Measurements from ENCODE around the gene NCBP3.

- TF ChIP-seq CTCF (IDR thresholded peaks at IDR 0.05) (no peak), EP300 (IDR thresholded peaks at IDR 0.05) (no peak)
Measured at GRCh38 chr17:3802461-3803307, 43.4 kb downstream of the NCBP3 start.

All from gastroesophageal sphincter (tissue), 3 donors.